HG02623 (cell line): ENCODE data around the gene PSME1.

ENCODE experiments used
- ATAC-seq: cut with Tn5 transposase; IDR thresholded peaks from one replicate; pipeline ENCODE4 v1.9.1; 2021; ENCODE audit warnings: moderate library complexity; ENCODE audit not compliant: unreplicated experiment

The PSME1 gene

GRCh38 chr14:24145690-24146452 is 9.9 kb downstream of the PSME1 start:
- ATAC-seq, result no peak

- peak; percentile 58 for ATAC-seq
Measured at GRCh38 chr14:24146453-24146977, 10.5 kb downstream of the PSME1 start, which contains the start of gene PSME2. TSS of gene PSME2 (minus strand) at chr14:24146610. CDS start at chr14:24146581, 29 bp downstream.

GRCh38 chr14:24146978-24147760 is 11.2 kb downstream of the PSME1 start, which contains the start of gene RNF31:
TSS of gene RNF31 (plus strand) at chr14:24147498. CDS start at chr14:24147699, 201 bp downstream.
- ATAC-seq, result peak; percentile 78

- ATAC-seq, result no peak
Measured at GRCh38 chr14:24147761-24148428, 11.9 kb downstream of the PSME1 start.

- no peak for ATAC-seq
Measured at GRCh38 chr14:24149302-24149969, 13.4 kb downstream of the PSME1 start.

GRCh38 chr14:24150061-24150460 is 14.1 kb downstream of the PSME1 start:
- ATAC-seq, result no peak

- no peak for ATAC-seq
Measured at GRCh38 chr14:24150567-24150966, 14.6 kb downstream of the PSME1 start.

GRCh38 chr14:24150993-24151392 is 15.0 kb downstream of the PSME1 start:
- no peak for ATAC-seq

GRCh38 chr14:24151404-24152080 is 15.5 kb downstream of the PSME1 start:
- no peak for ATAC-seq

- no peak for ATAC-seq
Measured at GRCh38 chr14:24155100-24155499, 19.1 kb downstream of the PSME1 start.

GRCh38 chr14:24156840-24157239 is 20.8 kb downstream of the PSME1 start:
- no peak for ATAC-seq

GRCh38 chr14:24157331-24157730 is 21.3 kb downstream of the PSME1 start:
- no peak for ATAC-seq

- ATAC-seq, result no peak
Measured at GRCh38 chr14:24159777-24160498, 23.9 kb downstream of the PSME1 start.

GRCh38 chr14:24160499-24160849 is 24.5 kb downstream of the PSME1 start:
- ATAC-seq, result no peak

GRCh38 chr14:24160850-24161804 is 25.1 kb downstream of the PSME1 start, which contains the start of gene IRF9:
TSS of gene IRF9 (plus strand) at chr14:24161265. CDS start at chr14:24162145, 880 bp downstream.
- peak; percentile 72 for ATAC-seq

- ATAC-seq, result no peak
Measured at GRCh38 chr14:24162093-24162492, 26.1 kb downstream of the PSME1 start.

GRCh38 chr14:24164518-24164991 is 28.6 kb downstream of the PSME1 start:
- no peak for ATAC-seq

GRCh38 chr14:24165785-24166184 is 29.8 kb downstream of the PSME1 start:
- ATAC-seq, result no peak
